Measurements from ENCODE around the gene PRRG3.

- TF ChIP-seq, protein P1, sequence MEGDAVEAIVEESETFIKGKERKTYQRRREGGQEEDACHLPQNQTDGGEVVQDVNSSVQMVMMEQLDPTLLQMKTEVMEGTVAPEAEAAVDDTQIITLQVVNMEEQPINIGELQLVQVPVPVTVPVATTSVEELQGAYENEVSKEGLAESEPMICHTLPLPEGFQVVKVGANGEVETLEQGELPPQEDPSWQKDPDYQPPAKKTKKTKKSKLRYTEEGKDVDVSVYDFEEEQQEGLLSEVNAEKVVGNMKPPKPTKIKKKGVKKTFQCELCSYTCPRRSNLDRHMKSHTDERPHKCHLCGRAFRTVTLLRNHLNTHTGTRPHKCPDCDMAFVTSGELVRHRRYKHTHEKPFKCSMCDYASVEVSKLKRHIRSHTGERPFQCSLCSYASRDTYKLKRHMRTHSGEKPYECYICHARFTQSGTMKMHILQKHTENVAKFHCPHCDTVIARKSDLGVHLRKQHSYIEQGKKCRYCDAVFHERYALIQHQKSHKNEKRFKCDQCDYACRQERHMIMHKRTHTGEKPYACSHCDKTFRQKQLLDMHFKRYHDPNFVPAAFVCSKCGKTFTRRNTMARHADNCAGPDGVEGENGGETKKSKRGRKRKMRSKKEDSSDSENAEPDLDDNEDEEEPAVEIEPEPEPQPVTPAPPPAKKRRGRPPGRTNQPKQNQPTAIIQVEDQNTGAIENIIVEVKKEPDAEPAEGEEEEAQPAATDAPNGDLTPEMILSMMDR (IDR thresholded peaks at IDR 0.05), result no peak
- no peak for TF ChIP-seq EZH2 (IDR thresholded peaks at IDR 0.05; ENCODE audit: borderline replicate concordance, insufficient read depth, low read depth, low read length, poor library complexity, severe bottlenecking)
These were observed 19.1 kb downstream of the PRRG3 start for GRCh38 chrX:151714362-151714761.

All from B cell (primary cell).